ENCODE measurements around the gene HPS3.

The HPS3 gene

DNA sequence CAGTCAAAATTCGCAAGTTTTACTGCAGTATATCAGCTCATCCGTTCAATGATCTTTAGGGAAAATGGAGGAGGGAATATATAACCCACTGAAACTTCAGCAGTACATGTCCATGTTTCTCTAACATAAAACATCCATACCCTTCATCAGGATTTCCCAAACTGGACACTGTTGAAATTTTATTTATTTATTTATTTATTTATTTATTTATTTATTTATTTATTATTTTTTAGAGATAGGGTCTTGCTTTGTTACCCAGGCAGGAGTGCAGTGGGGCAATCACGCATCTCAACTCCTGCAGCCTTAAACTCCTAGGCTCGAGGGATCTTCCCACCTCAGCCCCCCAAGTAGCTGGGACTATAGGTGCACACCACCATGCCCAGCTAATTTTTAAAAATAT, 28.3 kb upstream of the HPS3 start:
- Mint-ChIP-seq H3K36me3 (ENCODE audit: low read depth) (no peaks in the 10 kb centered on the region), H3K9me3 (peaks cover 7% of the 10 kb centered on the region), H3K4me3 (no peak overlapping the region), H3K27me3 (peaks cover 6% of the 10 kb centered on the region), H3K27ac (no peak overlapping the region), H3K4me1 (ENCODE audit: low read depth) (no peaks in the 10 kb centered on the region)
- DNase-seq = no peak

DNA sequence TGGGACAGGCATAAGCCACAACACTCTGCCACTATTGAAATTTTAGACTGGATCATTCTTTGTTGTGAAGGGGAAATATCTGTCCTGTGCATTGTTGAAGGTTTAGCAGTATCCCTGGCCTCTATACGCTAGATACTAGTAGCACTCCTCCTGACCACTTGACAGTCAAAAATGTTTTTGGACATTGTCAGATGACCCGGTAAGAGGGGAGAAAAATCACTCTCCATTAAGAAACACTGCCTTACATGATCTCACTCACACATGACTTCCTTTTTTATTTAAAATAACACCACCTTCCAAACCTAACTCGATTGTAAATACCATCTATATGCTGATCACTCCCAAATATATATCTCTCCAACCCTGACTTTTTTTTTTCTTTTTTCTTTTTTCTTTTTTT, 27.8 kb upstream of the HPS3 start:
- no peak for DNase-seq
- Mint-ChIP-seq H3K27ac (no peak overlapping the region), H3K9me3 (peaks cover 11% of the 10 kb centered on the region), H3K27me3 (peaks cover 6% of the 10 kb centered on the region), H3K4me3 (no peak overlapping the region), H3K4me1 (ENCODE audit: low read depth) (no peaks in the 10 kb centered on the region), H3K36me3 (ENCODE audit: low read depth) (no peaks in the 10 kb centered on the region)

DNA sequence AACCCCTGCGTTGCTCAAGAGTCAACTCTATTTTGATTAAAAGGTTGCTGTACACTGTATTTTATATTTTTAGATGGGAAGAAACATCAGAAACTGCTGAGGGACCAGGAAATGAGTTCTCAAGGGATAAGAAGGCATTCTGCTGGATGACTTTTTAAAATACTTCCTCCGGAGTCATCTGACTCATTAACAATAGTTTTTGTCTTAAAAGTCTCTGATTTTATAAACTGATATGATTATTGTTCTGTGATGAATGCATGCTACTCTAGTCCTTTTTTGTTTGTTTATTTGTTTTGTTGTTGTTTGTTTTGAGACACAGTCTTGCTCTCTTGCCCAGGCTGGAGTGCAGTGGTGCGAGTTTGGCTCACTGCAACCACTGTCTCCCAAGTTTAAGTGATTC, 25.0 kb upstream of the HPS3 start:
- no peaks in the 10 kb centered on the region for H3K4me1 Mint-ChIP-seq (ENCODE audit: low read depth)
- H3K27me3 Mint-ChIP-seq = peaks cover 6% of the 10 kb centered on the region

GRCh38 chr3:149114458-149114857, 15.0 kb upstream of the HPS3 start:
- H3K27me3 Mint-ChIP-seq = peaks cover 3% of the 10 kb centered on the region
- H3K9me3 Mint-ChIP-seq = no peaks in the 10 kb centered on the region
- H3K36me3 Mint-ChIP-seq (ENCODE audit: low read depth) = no peaks in the 10 kb centered on the region
- H3K4me3 Mint-ChIP-seq = no peak overlapping the region
- no peak for DNase-seq
- H3K4me1 Mint-ChIP-seq (ENCODE audit: low read depth) = no peaks in the 10 kb centered on the region
- H3K27ac Mint-ChIP-seq = no peak overlapping the region

More for the DNA sequence above, 25.0 kb upstream of the HPS3 start:
- Mint-ChIP-seq H3K9me3 (peaks cover 13% of the 10 kb centered on the region), H3K4me3 (no peak overlapping the region), H3K36me3 (ENCODE audit: low read depth) (no peaks in the 10 kb centered on the region), H3K27ac (no peak overlapping the region)
- DNase-seq = no peak

GRCh38 chr3:149115114-149115513, 14.3 kb upstream of the HPS3 start:
- H3K36me3 Mint-ChIP-seq (ENCODE audit: low read depth) = no peaks in the 10 kb centered on the region
- no peaks in the 10 kb centered on the region for H3K4me1 Mint-ChIP-seq (ENCODE audit: low read depth)
- no peaks in the 10 kb centered on the region for H3K27me3 Mint-ChIP-seq
- H3K9me3 Mint-ChIP-seq = no peaks in the 10 kb centered on the region
- DNase-seq = no peak
- no peak overlapping the region for H3K4me3 Mint-ChIP-seq
- no peak overlapping the region for H3K27ac Mint-ChIP-seq

GRCh38 chr3:149118724-149119123, 10.7 kb upstream of the HPS3 start:
- H3K9me3 Mint-ChIP-seq = no peaks in the 10 kb centered on the region
- no peak overlapping the region for H3K4me3 Mint-ChIP-seq
- no peaks in the 10 kb centered on the region for H3K4me1 Mint-ChIP-seq (ENCODE audit: low read depth)
- H3K27ac Mint-ChIP-seq = no peak overlapping the region
- no peaks in the 10 kb centered on the region for H3K36me3 Mint-ChIP-seq (ENCODE audit: low read depth)
- H3K27me3 Mint-ChIP-seq = no peaks in the 10 kb centered on the region
- DNase-seq = no peak

DNA sequence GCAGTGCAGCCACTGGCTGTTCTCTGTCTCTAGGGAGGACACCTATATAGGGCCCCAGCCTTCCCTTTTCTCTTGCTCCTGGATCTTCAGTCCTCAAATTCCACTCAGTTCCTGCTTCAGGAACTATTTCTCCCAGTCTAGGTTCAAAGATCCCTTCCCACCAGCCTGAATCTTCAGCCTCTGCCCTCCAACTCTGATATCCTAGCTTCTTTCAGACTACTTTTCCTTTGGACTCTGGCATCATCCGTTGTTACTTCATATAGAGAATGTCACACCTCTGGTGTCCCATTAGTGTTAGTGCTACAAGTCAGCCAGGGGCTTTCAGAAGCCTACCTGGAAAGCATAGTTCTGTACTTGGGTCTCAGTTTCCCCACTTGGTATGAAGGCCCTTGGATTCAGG, 10.0 kb upstream of the HPS3 start:
- H3K27ac Mint-ChIP-seq = no peak overlapping the region
- no peaks in the 10 kb centered on the region for H3K36me3 Mint-ChIP-seq (ENCODE audit: low read depth)
- no peak overlapping the region for H3K4me3 Mint-ChIP-seq
- no peaks in the 10 kb centered on the region for H3K4me1 Mint-ChIP-seq (ENCODE audit: low read depth)
- H3K9me3 Mint-ChIP-seq = no peaks in the 10 kb centered on the region
- H3K27me3 Mint-ChIP-seq = no peaks in the 10 kb centered on the region
- DNase-seq = no peak

- H3K9me3 Mint-ChIP-seq = no peaks in the 10 kb centered on the region
- no peak for DNase-seq
Measured at GRCh38 chr3:149120051-149120972, 9.1 kb upstream of the HPS3 start.

DNA sequence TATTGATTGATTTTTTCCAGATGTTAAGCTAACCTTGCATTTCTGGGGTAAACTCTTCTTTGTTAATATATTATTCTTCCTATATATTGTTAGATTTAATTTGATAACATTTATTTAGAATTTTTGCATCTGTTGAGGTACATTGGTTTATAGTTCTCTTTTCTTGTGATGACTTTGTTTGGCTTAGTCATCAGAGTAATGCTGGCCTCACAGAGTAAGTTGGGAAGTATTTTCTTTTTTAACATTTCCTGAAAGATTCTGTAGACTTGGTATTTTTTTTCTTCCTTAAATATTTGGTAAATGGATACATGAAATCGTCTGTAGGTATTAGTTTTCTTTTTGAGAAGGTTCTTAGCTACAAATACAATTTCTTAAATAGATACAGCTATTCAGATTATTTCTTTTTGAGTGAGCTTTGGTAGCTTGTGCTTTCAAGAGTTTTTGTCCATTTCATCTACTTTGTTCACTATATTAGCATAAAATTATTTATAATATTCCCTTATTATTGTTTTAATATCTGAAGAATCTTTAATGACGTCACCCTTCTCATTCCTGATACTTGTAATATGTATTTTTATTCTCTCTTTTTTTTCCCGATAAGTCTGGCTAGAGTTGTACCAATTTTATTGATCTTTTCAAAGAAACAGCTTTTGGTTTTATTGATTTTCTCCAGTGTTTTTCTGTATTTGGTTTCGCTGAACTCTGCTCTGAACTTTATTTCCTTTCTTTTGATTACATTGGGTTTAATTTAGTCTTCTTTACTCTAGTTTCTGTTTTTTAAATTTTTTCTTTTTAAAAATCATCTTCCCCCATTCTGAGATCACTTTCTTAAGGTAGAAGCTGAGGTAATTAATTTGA, 6.5 kb upstream of the HPS3 start:
- no peaks in the 10 kb centered on the region for H3K9me3 Mint-ChIP-seq
- H3K4me1 Mint-ChIP-seq (ENCODE audit: low read depth) = no peaks in the 10 kb centered on the region
- no peak for DNase-seq
- H3K4me3 Mint-ChIP-seq = no peak overlapping the region
- H3K27ac Mint-ChIP-seq = no peak overlapping the region
- H3K36me3 Mint-ChIP-seq (ENCODE audit: low read depth) = no peaks in the 10 kb centered on the region
- H3K27me3 Mint-ChIP-seq = peaks cover 2% of the 10 kb centered on the region

More at GRCh38 chr3:149120051-149120972, 9.1 kb upstream of the HPS3 start:
- H3K27me3 Mint-ChIP-seq = peaks cover 2% of the 10 kb centered on the region
- no peak overlapping the region for H3K4me3 Mint-ChIP-seq
- no peaks in the 10 kb centered on the region for H3K4me1 Mint-ChIP-seq (ENCODE audit: low read depth)
- no peaks in the 10 kb centered on the region for H3K36me3 Mint-ChIP-seq (ENCODE audit: low read depth)
- H3K27ac Mint-ChIP-seq = no peak overlapping the region

- no peaks in the 10 kb centered on the region for H3K9me3 Mint-ChIP-seq
- no peak for DNase-seq
- peaks cover 40% of the 10 kb centered on the region for H3K4me1 Mint-ChIP-seq (ENCODE audit: low read depth)
- H3K27ac Mint-ChIP-seq = peak overlapping the region; percentile 88
- H3K4me3 Mint-ChIP-seq = peak overlapping the region; percentile 90
- peaks cover 17% of the 10 kb centered on the region for H3K36me3 Mint-ChIP-seq (ENCODE audit: low read depth)
- peaks cover 2% of the 10 kb centered on the region for H3K27me3 Mint-ChIP-seq
Measured at GRCh38 chr3:149128821-149129220, 617 bp upstream of the HPS3 start.

DNA sequence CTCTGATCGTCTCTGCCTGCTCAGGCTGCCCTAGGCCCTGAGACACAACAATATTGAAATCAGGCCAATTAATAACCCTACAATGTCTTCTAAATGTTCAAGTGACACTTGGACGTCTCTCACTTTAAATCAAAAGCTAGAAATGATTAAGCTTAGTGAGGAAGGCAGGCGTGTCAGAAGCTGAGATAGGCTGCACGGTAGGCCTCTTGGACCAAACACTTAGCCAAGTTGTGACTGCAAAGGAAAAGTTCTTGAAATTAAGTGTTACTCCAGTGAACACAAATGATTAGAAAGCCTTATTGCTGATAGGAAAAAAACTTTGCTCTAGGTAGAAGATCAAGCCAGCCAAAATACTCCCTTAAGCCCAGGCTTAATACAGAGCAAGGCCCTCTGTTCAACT, 2.2 kb downstream of the HPS3 start:
- H3K27me3 Mint-ChIP-seq = no peaks in the 10 kb centered on the region
- H3K4me3 Mint-ChIP-seq = peak overlapping the region; percentile 90
- H3K9me3 Mint-ChIP-seq = no peaks in the 10 kb centered on the region
- H3K36me3 Mint-ChIP-seq (ENCODE audit: low read depth) = peaks cover 22% of the 10 kb centered on the region
- DNase-seq = no peak
- H3K27ac Mint-ChIP-seq = peak overlapping the region; percentile 19
- peaks cover 54% of the 10 kb centered on the region for H3K4me1 Mint-ChIP-seq (ENCODE audit: low read depth)

DNA sequence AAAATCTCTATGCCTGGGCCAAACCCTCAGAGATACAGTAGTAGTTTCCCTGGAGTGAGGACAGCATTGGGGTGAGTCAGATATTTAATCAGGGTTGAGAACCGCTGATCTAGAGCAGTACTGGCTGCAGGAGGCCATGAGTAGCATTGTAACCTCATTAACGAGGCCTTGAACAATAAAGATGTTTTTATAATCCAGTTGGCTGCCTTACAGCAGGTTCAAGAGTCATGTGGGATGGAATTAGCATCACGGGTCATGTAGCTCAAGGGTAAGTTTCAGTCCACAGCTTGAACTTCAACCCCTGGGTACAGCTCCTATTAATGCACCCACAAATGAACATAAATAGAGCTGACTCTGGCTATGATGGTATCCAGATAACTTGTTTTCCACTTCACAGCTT, 5.1 kb downstream of the HPS3 start:
- H3K27me3 Mint-ChIP-seq = no peaks in the 10 kb centered on the region
- no peak overlapping the region for H3K27ac Mint-ChIP-seq
- peaks cover 48% of the 10 kb centered on the region for H3K4me1 Mint-ChIP-seq (ENCODE audit: low read depth)
- no peak overlapping the region for H3K4me3 Mint-ChIP-seq
- DNase-seq = no peak
- no peaks in the 10 kb centered on the region for H3K9me3 Mint-ChIP-seq
- H3K36me3 Mint-ChIP-seq (ENCODE audit: low read depth) = peaks cover 17% of the 10 kb centered on the region

DNA sequence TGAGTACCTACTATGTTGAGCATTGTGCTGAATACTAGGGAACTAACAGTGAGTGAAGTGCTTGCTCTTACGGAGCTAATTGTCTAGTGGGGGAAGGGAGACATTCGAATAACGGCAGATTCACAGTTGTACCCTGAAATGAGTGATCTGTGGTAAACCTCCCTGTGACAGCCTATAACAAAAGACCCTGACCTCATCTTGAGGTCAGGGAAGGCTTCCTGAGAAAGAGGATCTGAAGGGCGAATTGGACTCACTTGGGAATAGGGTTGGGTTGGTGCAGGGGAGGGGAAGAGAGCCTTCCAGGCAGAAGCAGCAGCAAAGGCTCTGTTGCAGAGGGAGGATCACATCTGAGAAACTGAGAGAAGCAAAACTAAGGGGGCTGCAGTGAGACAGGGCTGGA, 13.2 kb downstream of the HPS3 start:
- Mint-ChIP-seq H3K4me3 (no peak overlapping the region), H3K27me3 (no peaks in the 10 kb centered on the region), H3K9me3 (no peaks in the 10 kb centered on the region), H3K4me1 (ENCODE audit: low read depth) (peaks cover 10% of the 10 kb centered on the region), H3K27ac (no peak overlapping the region), H3K36me3 (ENCODE audit: low read depth) (peaks cover 40% of the 10 kb centered on the region)
- DNase-seq = no peak

GRCh38 chr3:149145356-149145755, 15.9 kb downstream of the HPS3 start:
- Mint-ChIP-seq H3K27me3 (no peaks in the 10 kb centered on the region), H3K27ac (no peak overlapping the region), H3K4me3 (no peak overlapping the region), H3K36me3 (ENCODE audit: low read depth) (peaks cover 53% of the 10 kb centered on the region), H3K9me3 (no peaks in the 10 kb centered on the region), H3K4me1 (ENCODE audit: low read depth) (peaks cover 8% of the 10 kb centered on the region)
- DNase-seq = no peak

- Mint-ChIP-seq H3K4me3 (no peak overlapping the region), H3K27ac (no peak overlapping the region), H3K36me3 (ENCODE audit: low read depth) (peaks cover 50% of the 10 kb centered on the region), H3K4me1 (ENCODE audit: low read depth) (peaks cover 8% of the 10 kb centered on the region), H3K9me3 (no peaks in the 10 kb centered on the region), H3K27me3 (no peaks in the 10 kb centered on the region)
- no peak for DNase-seq
Measured at GRCh38 chr3:149145974-149146373, 16.5 kb downstream of the HPS3 start.
